ENCODE measurements around the gene EXOC6B. TPM values are rescaled to one million over a fixed set of nuclear protein-coding genes. Genes with fewer than 3 reads are reported as not detected.

EXOC6B gene
- polyA plus RNA-seq, 5 donors, result 17.2 to 27.4 (median 26.6) TPM

DNA sequence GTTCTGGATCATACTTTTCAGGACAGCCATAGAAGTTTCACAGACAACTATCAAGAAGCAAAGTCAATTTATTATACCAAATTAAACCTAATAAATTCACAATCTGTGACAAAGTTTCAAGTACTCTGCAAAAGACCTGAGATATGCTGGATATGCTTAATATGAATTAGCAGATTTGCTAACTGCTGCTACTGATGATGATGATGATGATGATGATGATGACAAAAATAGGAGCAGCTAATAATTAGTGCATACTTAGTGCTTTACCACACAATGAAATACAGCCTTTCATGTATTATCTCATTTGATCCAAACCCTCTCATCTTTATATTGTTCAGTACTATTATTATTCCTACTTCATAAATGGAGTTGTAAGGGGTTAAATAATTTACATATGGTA is 462.4 kb downstream of the EXOC6B start:
- DNase-seq, result no peak

DNA sequence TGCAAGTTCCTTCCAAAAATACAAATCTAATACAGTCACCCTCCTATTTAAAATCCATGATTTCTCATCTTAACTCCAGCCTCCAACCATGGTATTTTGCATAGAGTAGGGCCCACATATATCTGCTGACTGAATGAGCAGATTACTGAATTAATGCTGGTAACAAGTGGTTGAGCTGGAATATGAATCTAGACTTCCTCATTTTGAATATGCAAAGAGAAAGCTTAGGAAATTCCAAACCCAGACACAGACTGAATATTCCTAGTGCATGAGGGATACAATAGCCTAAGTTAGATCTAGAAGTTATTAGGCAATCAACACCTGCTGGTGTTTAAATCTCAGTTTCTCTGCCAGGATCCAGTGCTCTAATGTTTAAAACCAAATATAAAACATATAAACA is 463.1 kb downstream of the EXOC6B start:
- DNase-seq, result no peak

GRCh38 chr2:72361521-72361920 is 464.3 kb downstream of the EXOC6B start:
- DNase-seq, result no peak

GRCh38 chr2:72361042-72361441 is 464.8 kb downstream of the EXOC6B start:
- no peak for DNase-seq

DNA sequence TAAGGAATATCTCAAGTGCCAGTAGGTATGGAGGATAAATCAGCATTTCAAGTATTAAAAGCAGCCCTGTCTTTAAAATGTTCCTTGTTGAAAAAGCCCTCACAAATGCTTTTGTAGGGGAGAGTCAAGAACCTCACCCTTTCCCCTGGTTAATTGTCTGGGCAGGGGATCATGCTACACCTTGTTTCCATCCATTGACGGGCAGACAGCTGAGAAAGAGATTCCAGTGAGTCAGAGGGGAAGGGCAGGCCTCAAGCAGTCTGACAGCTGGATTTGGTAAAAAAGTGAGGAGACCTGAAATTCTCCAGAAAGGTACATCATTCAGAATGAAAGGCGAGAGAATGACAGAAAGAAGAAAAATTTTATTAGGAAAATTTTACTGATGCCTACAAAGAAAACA is 475.0 kb downstream of the EXOC6B start:
- no peak for DNase-seq

- DNase-seq, result no peak
Observed at GRCh38 chr2:72349016-72349415, 476.8 kb downstream of the EXOC6B start.

DNA sequence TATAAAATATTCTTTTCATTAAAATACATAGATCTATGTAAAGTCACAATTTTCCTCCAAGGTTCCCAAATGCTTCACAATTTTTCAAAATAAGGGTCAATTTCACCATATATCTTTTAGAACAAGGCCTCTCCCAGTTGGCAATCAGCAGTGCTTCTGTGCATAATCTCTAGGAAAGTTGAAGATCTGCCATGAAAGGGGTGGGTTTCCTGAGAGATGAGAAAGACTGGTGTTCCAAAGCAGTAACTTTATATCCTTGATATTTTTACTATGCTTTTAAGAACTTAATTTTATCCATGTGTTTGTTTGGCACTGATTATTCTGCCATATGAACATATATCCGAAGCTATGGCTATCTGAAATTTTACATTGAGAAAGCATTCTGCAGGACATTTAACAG is 478.8 kb downstream of the EXOC6B start:
- no peak for DNase-seq

DNA sequence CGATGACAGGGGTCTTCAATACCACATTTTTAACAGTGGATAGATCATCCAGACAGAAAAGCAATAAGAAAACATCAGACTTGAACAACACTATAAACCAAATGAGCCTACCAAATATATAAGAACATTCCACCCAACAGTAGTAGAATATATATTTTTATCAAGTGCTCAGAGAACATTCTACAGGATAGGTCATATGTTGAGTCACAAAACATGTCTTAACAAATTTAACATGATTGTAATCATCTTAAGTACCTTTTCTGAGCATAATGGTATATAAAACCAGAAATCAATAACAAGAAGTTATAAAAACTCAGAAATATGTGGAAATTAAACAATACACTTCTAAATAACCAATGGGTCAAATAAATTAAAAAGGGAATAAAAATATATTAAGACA is 484.2 kb downstream of the EXOC6B start:
- DNase-seq, result no peak

GRCh38 chr2:72340665-72341064 is 485.2 kb downstream of the EXOC6B start:
- DNase-seq, result no peak

DNA sequence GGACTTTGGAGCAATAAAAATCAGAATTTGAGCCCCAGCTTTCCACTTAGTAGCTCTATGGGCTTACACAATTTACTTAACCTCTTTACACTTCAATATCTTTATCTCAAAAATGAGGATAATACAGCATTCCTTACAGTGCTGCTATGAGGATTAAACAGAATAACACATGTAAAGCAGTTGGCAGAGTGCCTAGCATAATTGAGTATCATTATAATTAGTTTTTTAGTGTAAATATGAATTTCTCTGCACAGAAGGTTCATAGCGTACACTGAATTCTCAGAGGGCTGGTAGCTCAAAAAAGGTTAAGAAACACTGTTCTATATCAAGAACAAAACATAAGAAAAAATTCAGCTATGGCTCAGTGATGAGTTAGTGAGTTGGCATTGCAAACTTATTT is 487.8 kb downstream of the EXOC6B start:
- DNase-seq, result no peak

DNA sequence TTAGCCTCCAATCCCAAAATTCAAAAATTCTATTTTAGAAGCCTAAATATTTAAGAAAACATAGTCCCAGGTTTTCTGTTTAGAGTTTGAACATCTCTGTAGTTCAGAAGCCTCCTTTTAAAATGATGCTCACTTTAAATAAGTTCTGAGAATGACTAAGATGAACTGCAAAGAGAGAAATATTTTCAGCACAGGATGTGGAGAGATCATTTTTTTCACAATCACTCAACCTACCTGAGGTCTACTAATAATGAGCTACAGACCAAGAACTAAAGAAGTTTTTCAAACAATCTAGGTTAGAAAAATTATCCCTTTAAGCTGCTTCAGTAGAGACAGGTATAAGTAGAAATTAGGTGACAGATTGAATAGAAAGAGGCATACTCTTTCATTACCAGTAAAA is 493.1 kb downstream of the EXOC6B start:
- no peak for DNase-seq

- no peak for DNase-seq
Observed at GRCh38 chr2:72330652-72331051, 495.2 kb downstream of the EXOC6B start.

GRCh38 chr2:72326759-72327158 is 499.1 kb downstream of the EXOC6B start:
- no peak for DNase-seq

- no peak for DNase-seq
Observed at GRCh38 chr2:72325592-72326422, 500.0 kb downstream of the EXOC6B start.

GRCh38 chr2:72316774-72317173 is 509.1 kb downstream of the EXOC6B start:
- no peak for DNase-seq

DNA sequence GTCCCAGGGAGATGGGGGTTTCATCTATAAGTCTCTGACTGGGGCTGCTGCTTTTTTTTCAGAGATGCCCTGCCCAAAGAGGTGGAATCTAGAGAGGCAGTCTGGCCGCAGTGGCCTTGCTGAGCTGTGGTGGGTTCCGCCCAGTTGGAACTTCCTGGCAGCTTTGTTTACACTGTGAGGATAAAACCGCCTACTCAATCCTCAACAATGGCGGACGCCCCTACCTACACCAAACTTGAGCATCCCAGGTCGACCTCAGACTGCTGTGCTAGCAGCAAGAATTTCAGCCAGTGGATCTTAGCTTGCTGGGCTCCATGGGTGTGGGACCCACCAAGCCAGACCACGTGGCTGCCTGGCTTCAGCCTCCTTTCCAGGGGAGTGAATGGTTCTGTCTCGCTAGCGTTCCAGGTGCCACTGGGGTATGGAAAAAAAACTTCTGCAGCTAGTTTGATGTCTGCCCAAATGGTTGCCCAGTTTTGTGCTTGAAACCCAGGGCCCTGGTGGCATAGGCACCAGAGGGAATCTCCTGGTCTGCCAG is 525.6 kb downstream of the EXOC6B start:
- no peak for DNase-seq

DNA sequence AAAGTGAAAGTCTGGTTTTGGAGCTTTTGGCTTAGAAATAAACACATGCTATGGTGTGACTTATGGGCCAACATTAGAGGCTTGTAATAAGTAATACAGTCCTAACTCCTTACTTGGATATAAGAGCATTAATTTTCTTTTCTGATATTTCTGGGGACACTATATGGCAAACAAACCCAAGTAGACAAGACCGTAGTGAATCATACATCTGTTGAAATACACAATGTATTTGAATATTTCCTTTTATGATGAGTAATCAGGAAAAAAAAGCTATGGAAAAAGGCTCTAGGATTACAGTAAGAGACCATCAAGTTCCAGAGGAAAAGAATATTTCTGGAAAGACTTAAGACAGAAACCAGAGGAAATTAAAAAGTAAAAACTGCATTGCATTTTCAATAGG is 532.2 kb downstream of the EXOC6B start:
- DNase-seq, result no peak

DNA sequence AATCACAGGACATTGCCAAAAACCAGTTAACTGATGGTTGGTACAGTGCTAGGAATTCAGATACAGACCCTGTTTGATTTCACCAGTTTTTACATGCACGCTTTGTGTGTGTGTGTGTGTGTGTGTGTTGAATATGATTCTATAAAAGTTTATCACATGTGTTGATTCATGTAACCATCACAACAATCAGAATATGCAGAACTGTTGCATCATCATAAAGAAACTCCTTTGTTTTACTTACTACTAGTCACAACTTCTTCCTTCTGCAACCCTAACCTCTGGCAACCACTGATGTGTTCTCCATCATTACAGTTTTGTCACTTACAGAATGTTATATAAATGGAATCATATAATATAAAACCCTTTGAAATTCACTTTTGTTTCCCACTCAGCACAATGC is 533.4 kb downstream of the EXOC6B start:
- no peak for DNase-seq

DNA sequence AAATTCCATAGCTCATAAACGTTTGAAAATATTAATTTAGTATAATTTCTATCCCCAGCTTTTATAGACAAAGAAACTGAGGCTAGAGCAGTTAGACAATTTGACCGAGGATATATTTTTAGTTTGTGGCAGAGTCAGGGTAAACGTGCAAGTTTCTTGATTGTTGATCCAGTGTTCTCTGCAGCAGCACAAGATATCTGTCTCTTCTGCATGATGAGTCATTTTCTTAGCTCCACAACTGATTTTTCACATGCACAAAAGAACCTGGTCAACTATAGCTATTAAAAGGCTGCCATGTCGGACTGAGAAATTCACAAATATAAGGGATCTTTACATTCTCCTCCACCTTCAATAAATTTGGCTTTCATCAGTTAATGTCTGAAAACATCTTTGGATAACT is 534.8 kb downstream of the EXOC6B start:
- no peak for DNase-seq

- no peak for DNase-seq
Observed at GRCh38 chr2:72289736-72290135, 536.1 kb downstream of the EXOC6B start.

DNA sequence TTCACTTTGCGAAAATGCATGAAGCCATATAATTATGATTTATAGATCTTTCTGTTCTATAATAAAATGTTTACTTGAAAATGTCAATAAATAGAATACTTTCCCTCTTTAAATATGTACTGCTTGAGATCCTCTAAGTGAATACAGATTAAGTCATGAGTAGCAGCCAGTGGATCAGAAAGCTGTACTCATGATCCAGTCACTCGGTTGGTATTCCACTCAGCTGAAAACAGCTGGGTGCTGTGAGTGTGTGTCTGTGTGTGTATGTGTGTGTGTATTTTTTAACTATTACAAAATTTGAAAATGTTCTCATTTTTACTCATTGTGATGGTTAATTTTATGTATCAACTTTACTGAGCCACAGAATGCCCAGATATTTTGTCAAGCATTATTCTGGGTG is 536.5 kb downstream of the EXOC6B start:
- no peak for DNase-seq

DNA sequence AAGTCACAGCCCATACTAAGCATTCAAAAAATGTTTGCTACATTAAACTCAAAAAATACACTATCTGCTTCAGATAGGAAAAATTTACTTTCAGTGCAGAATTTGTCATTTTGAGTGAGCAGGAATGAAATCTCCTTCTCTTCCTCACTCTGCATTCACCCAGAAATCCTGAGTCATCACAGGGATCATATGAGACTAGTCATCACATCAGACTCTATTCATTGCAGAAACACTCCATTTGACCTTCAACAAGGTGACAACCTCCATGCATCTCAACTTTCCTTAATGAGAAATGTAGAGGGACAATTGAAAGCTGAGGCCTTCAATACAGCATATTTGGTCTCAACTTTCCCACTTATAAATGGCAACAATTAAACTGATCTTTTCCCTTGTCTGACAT is 547.8 kb downstream of the EXOC6B start:
- DNase-seq, result no peak

- no peak for DNase-seq
Observed at GRCh38 chr2:72276876-72277275, 549.0 kb downstream of the EXOC6B start.

DNA sequence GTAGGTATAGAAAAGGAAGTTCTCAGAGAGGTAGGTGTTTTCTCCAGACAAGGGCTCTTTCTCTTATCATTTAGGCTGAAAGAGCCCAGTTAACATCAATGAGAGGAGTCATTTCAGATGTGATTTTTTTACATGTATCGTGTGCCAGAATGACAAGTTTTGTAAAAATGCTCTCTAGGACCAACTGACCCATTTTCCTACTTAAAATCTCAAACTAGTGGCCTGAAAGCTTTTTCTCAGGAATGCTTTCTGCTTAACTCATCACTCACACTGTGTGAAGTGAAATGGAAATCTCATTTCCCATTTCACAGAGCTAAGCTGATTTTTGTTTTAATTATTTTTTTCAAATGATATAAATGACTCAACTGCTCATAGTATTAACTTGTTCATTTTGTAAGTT is 549.5 kb downstream of the EXOC6B start:
- DNase-seq, result no peak
